GM23338 (cell line): ENCODE data around the gene CKMT1B. TPM values are rescaled to one million over a fixed set of nuclear protein-coding genes. Genes with fewer than 3 reads are reported as not detected.
"Not testable (repeated sequence)": the region's sequence is repeated elsewhere in the genome, so short reads cannot be mapped to it uniquely, and the experiment has no call there.

Source experiments
- ATAC-seq: fragments of 200-7000 bp; cut with Tn5 transposase; 3 replicates; pipeline ENCODE4 v1.9.1; 2020
- DNase-seq: peaks from one replicate; pipeline ENCODE4 v3.0.0-alpha.2; 2015; ENCODE audit warnings: low spot score
- H2AFZ ChIP-seq: fragments of 200-600 bp; sonication (generic); 2 replicates; pipeline ENCODE4 v1.8.0; 2016; ENCODE audit warnings: antibody characterized with exemption, mild to moderate bottlenecking, moderate library complexity
- H3F3A ChIP-seq: fragments of 200-600 bp; sonication (generic); replicated peaks from 2 replicates; pipeline ENCODE4 v1.8.0; 2017; ENCODE audit warnings: antibody characterized with exemption, mixed run types, low read depth
- H3K27ac ChIP-seq: fragments of 200-600 bp; sonication (generic); 2 replicates; pipeline ENCODE4 v1.6.1; 2016; ENCODE audit warnings: low read depth
- H3K27me3 ChIP-seq: fragments of 200-600 bp; sonication (generic); 2 replicates; pipeline ENCODE4 v1.8.0; 2016; ENCODE audit warnings: mild to moderate bottlenecking, mixed run types, moderate library complexity; ENCODE audit not compliant: insufficient read depth
- H3K36me3 ChIP-seq: fragments of 200-600 bp; sonication (generic); 2 replicates; pipeline ENCODE4 v1.8.0; 2016; ENCODE audit warnings: mild to moderate bottlenecking; ENCODE audit not compliant: insufficient read depth
- H3K4me1 ChIP-seq: fragments of 200-600 bp; sonication (generic); 2 replicates; pipeline ENCODE4 v1.8.0; 2016; ENCODE audit warnings: mild to moderate bottlenecking, moderate library complexity; ENCODE audit not compliant: insufficient read depth
- H3K4me2 ChIP-seq: fragments of 200-600 bp; sonication (generic); 2 replicates; pipeline ENCODE4 v1.7.1; 2017; ENCODE audit warnings: mixed run types
- H3K4me3 ChIP-seq: fragments of 200-600 bp; sonication (generic); 2 replicates; pipeline ENCODE4 v1.6.1; 2016; ENCODE audit warnings: mixed run types
- H3K79me2 ChIP-seq: fragments of 200-600 bp; sonication (generic); replicated peaks from 2 replicates; pipeline ENCODE4 v1.8.0; 2017; ENCODE audit warnings: mild to moderate bottlenecking; ENCODE audit not compliant: insufficient read depth
- H3K9me2 ChIP-seq: fragments of 200-600 bp; sonication (generic); 2 replicates; pipeline ENCODE4 v1.8.0; 2017; ENCODE audit not compliant: insufficient read depth
- H4K20me1 ChIP-seq: fragments of 200-600 bp; sonication (generic); replicated peaks from 2 replicates; pipeline ENCODE4 v1.8.0; 2017; ENCODE audit warnings: mild to moderate bottlenecking; ENCODE audit not compliant: insufficient read depth
- H3K27ac Mint-ChIP-seq: 2 replicates; pipeline ENCODE4 v1.8.0; 2020; ENCODE audit warnings: inconsistent platforms, mild to moderate bottlenecking, moderate library complexity, mixed read lengths
- H3K27me3 Mint-ChIP-seq: 3 replicates; pipeline ENCODE4 v1.8.0; 2022; ENCODE audit warnings: low read depth, mild to moderate bottlenecking, moderate library complexity, mixed read lengths, inconsistent platforms; ENCODE audit not compliant: insufficient read depth, poor library complexity
- H3K36me3 Mint-ChIP-seq: 3 replicates; pipeline ENCODE4 v1.8.0; 2021; ENCODE audit warnings: low read depth, mild to moderate bottlenecking, inconsistent platforms, moderate library complexity, mixed read lengths
- H3K4me1 Mint-ChIP-seq: 3 replicates; pipeline ENCODE4 v1.8.0; 2020; ENCODE audit warnings: mild to moderate bottlenecking, inconsistent platforms, mixed read lengths
- H3K4me3 Mint-ChIP-seq: 3 replicates; pipeline ENCODE4 v1.8.0; 2021; ENCODE audit warnings: moderate library complexity, mild to moderate bottlenecking, inconsistent platforms, mixed read lengths
- H3K9me3 Mint-ChIP-seq: 3 replicates; pipeline ENCODE4 v1.8.0; 2020; ENCODE audit warnings: moderate library complexity, mild to moderate bottlenecking, inconsistent platforms, mixed read lengths
- CREB1 ChIP-seq: fragments of 250-450 bp; sonication (Bioruptor Pico); IDR thresholded peaks from 2 replicates; pipeline ENCODE4 v1.5.0; 2020; ENCODE audit warnings: low read depth, mild to moderate bottlenecking, moderate library complexity
- EZH2 ChIP-seq: fragments of 200-600 bp; sonication (generic); IDR thresholded peaks from one replicate; pipeline ENCODE4 v1.8.0; 2017; ENCODE audit warnings: antibody characterized with exemption, mild to moderate bottlenecking, low read depth; ENCODE audit not compliant: unreplicated experiment
- EZH2phosphoT487 ChIP-seq: fragments of 200-600 bp; sonication (generic); IDR thresholded peaks from one replicate; pipeline ENCODE4 v1.8.1; 2018; ENCODE audit warnings: antibody characterized with exemption; ENCODE audit not compliant: unreplicated experiment
- JUNB ChIP-seq: IDR thresholded peaks from one replicate; pipeline ENCODE4 v1.6.1; 2016; ENCODE audit warnings: antibody characterized with exemption; ENCODE audit not compliant: unreplicated experiment
- NANOG ChIP-seq: IDR thresholded peaks from 2 replicates; pipeline ENCODE4 v1.6.1; 2016; ENCODE audit warnings: antibody characterized with exemption, borderline replicate concordance
- POLR2AphosphoS5 ChIP-seq: IDR thresholded peaks from 2 replicates; pipeline ENCODE4 v1.6.1; 2016; ENCODE audit warnings: antibody characterized with exemption, low read depth
- STAT1 ChIP-seq: IDR thresholded peaks from one replicate; pipeline ENCODE4 v1.6.1; 2016; ENCODE audit warnings: antibody characterized with exemption; ENCODE audit not compliant: unreplicated experiment
- ZNF114 ChIP-seq: fragments of 250-450 bp; sonication (Bioruptor Pico); IDR thresholded peaks from 2 replicates; pipeline ENCODE4 v1.5.0; 2020; ENCODE audit warnings: mild to moderate bottlenecking, moderate library complexity
- ZNF331 ChIP-seq: fragments of 250-450 bp; sonication (Bioruptor Pico); IDR thresholded peaks from 2 replicates; pipeline ENCODE4 v1.5.0; 2020; ENCODE audit warnings: low read depth, mild to moderate bottlenecking, moderate library complexity
- polyA plus RNA-seq: library from polyadenylated mRNA; unstranded; fragments of >200 nt; fragmentation: Nextera tagmentation; extraction: Ambion mirVana; gene quantifications from 2 replicates; pipeline ENCODE4 v1.2.1, GENCODE V29; 2016
- total RNA-seq: library from RNA; depleted of rRNA; stranded (reverse); fragments of >200 nt; shearing (Covaris generic); gene quantifications from 2 replicates; pipeline ENCODE4 v1.2.3, GENCODE V29; 2014
- TF ChIP-seq, protein P1 (sequence below), 2 experiments: fragments of 200-600 bp in 1 of 2; sonication (generic) in 1 of 2; conservative IDR thresholded peaks; 2 replicates each; pipeline versions ENCODE4 v1.5.1 to v1.6.1; 2016 to 2017; ENCODE audit warnings: antibody characterized with exemption in 2 of 2, low read depth in 2 of 2, mild to moderate bottlenecking in 2 of 2, moderate library complexity in 1 of 2
- TF ChIP-seq, protein P2 (sequence below): IDR thresholded peaks from one replicate; pipeline ENCODE4 v1.6.1; 2018; ENCODE audit warnings: antibody characterized with exemption; ENCODE audit not compliant: unreplicated experiment

CKMT1B gene
- total and polyA plus RNA-seq, 2 experiments from 2014 or later, result 31.4 to 41.2 TPM

DNA sequence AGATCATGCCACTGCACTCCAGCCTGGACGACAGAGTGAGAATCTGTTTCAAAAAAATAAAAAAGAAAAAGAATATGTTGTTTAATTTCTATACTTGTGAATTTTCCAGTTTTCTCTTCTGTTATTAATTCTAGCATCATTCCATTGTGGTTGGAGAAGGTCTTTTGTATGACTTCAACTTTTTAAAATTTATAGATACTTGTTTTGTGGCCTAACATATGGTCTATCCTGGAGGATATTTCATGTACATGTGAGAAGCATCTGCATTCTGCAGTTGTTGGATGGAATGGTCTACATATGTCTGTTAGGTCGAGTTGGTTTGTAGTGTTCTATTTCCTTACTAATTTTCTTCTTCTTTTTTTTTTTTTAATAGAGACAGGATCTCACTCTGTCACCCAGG is 40.8 kb upstream of the CKMT1B start (continued):
- TF ChIP-seq ZNF114 (CRISPR knock-in tag) (no peak), CREB1 (CRISPR knock-in tag) (no peak), EZH2 (no peak), STAT1 (no peak), JUNB (no peak), EZH2phosphoT487 (no peak), NANOG (no peak), ZNF331 (CRISPR knock-in tag) (no peak), POLR2AphosphoS5 (no peak)
- TF ChIP-seq, protein P1, sequence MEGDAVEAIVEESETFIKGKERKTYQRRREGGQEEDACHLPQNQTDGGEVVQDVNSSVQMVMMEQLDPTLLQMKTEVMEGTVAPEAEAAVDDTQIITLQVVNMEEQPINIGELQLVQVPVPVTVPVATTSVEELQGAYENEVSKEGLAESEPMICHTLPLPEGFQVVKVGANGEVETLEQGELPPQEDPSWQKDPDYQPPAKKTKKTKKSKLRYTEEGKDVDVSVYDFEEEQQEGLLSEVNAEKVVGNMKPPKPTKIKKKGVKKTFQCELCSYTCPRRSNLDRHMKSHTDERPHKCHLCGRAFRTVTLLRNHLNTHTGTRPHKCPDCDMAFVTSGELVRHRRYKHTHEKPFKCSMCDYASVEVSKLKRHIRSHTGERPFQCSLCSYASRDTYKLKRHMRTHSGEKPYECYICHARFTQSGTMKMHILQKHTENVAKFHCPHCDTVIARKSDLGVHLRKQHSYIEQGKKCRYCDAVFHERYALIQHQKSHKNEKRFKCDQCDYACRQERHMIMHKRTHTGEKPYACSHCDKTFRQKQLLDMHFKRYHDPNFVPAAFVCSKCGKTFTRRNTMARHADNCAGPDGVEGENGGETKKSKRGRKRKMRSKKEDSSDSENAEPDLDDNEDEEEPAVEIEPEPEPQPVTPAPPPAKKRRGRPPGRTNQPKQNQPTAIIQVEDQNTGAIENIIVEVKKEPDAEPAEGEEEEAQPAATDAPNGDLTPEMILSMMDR (conservative IDR thresholded peaks at IDR 0.05; ENCODE audit: low read depth in 2 of 2), result no peak
- TF ChIP-seq, protein P2, sequence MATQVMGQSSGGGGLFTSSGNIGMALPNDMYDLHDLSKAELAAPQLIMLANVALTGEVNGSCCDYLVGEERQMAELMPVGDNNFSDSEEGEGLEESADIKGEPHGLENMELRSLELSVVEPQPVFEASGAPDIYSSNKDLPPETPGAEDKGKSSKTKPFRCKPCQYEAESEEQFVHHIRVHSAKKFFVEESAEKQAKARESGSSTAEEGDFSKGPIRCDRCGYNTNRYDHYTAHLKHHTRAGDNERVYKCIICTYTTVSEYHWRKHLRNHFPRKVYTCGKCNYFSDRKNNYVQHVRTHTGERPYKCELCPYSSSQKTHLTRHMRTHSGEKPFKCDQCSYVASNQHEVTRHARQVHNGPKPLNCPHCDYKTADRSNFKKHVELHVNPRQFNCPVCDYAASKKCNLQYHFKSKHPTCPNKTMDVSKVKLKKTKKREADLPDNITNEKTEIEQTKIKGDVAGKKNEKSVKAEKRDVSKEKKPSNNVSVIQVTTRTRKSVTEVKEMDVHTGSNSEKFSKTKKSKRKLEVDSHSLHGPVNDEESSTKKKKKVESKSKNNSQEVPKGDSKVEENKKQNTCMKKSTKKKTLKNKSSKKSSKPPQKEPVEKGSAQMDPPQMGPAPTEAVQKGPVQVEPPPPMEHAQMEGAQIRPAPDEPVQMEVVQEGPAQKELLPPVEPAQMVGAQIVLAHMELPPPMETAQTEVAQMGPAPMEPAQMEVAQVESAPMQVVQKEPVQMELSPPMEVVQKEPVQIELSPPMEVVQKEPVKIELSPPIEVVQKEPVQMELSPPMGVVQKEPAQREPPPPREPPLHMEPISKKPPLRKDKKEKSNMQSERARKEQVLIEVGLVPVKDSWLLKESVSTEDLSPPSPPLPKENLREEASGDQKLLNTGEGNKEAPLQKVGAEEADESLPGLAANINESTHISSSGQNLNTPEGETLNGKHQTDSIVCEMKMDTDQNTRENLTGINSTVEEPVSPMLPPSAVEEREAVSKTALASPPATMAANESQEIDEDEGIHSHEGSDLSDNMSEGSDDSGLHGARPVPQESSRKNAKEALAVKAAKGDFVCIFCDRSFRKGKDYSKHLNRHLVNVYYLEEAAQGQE, result no peak

DNA sequence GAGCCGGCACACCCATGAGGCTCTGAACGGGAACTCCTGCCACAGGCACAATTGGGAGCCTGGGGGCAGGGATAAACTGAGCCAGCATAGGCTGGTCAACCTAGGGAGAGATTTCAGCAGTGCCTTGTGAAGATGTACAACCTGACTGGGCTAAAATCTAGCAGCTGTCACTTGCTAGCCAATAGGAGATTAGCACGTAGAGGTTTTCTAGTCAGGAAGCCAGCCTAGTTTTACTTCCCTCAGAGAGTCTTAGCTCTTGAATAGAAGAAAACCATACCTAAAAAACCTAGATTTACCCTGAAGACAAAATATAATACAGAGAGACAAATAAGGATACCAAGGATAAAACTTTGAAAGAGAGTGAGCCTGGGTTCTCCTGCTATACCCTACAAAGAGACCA is 31.1 kb upstream of the CKMT1B start:
- DNase-seq, H3K36me3 Mint-ChIP-seq: not testable (repeated sequence)

DNA sequence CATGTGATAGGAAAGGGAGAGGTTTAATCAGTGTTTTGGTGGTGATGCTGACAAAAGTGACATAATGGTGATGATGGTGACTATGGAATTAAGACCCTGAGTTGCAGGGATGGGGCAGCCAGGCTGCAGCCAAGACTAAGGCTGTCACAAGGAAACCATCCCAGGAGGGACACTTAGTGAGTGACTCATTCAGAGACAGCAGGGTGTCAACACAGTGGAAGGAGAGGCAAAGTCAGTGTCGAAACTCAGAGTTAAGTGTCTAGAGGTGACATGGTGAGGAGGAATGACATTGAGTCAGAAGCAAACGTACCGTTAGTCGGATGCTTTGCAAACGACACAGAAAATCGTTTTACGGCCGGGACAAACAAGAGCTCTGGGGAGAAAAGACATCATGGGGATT is 30.0 kb upstream of the CKMT1B start:
- not testable (repeated sequence) for H3K27me3 Mint-ChIP-seq, H3K4me3 ChIP-seq, H3F3A ChIP-seq, H3K4me1 Mint-ChIP-seq, H3K4me2 ChIP-seq, H3K27ac Mint-ChIP-seq, H3K9me2 ChIP-seq, H3K36me3 ChIP-seq, H3K4me3 Mint-ChIP-seq, H3K9me3 Mint-ChIP-seq, ATAC-seq, H3K27ac ChIP-seq, H3K27me3 ChIP-seq, H3K36me3 Mint-ChIP-seq, DNase-seq, H2AFZ ChIP-seq, H3K79me2 ChIP-seq, H3K4me1 ChIP-seq, H4K20me1 ChIP-seq

More for the DNA sequence above, 31.1 kb upstream of the CKMT1B start:
- H3K4me1 Mint-ChIP-seq, H3K9me3 Mint-ChIP-seq, H3K4me3 ChIP-seq, H3K27me3 ChIP-seq, ATAC-seq, H3F3A ChIP-seq, H3K27ac Mint-ChIP-seq, H3K79me2 ChIP-seq, H2AFZ ChIP-seq, H3K4me1 ChIP-seq, H3K9me2 ChIP-seq, H3K4me3 Mint-ChIP-seq, H3K36me3 ChIP-seq, H3K4me2 ChIP-seq, H3K27ac ChIP-seq, H4K20me1 ChIP-seq, H3K27me3 Mint-ChIP-seq: not testable (repeated sequence)

DNA sequence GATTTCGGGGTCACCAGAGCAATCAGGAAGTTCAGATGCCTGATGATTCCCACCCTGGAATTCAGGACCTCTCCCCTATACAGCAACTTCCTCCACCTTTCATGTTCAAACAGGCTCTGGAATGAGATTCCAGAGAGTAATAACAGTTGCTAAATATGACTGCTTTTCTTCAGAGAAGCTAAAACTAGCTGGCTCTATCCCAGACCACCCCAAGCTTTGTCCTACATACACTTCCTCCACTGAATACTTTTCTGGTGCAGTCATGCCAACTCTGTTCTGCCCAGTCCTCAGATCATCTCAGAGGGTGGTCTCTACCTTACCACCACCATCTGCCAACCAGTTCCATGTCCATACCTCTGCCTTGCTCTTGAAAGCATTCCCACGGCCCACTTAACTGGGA is 27.2 kb upstream of the CKMT1B start:
- not testable (repeated sequence) for H3K9me3 Mint-ChIP-seq, H3K4me1 ChIP-seq, H4K20me1 ChIP-seq, H3K9me2 ChIP-seq, H3K36me3 Mint-ChIP-seq, DNase-seq, H3K36me3 ChIP-seq, H3K4me3 ChIP-seq, H3K4me1 Mint-ChIP-seq, H3K4me2 ChIP-seq, H2AFZ ChIP-seq, H3K79me2 ChIP-seq, H3K27ac Mint-ChIP-seq, H3K27me3 Mint-ChIP-seq, H3K27ac ChIP-seq, H3K4me3 Mint-ChIP-seq, H3F3A ChIP-seq, H3K27me3 ChIP-seq, ATAC-seq

DNA sequence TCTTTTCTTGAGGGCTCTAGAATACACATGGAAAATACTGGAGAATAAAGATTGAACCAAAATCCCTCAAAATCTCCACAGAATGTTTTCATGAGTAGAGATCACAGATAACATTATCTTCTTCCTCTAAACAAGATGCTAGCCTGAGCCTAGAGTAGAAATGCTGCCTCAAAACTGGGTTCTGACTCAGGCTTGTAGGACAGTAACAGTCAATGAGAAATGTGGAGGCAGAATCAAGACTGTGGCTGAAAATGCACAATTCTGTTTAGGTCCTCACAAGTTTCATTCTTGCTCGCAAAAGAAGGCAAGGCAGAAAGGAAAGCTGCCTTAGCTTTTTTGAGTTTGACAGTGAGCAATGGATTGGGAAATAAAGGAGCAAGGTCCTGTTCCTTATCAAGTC is 19.2 kb upstream of the CKMT1B start:
- not testable (repeated sequence) for H2AFZ ChIP-seq, H3K27ac ChIP-seq, H3K36me3 ChIP-seq, H3K4me1 ChIP-seq, H3K4me1 Mint-ChIP-seq, H3K9me3 Mint-ChIP-seq, H3K27ac Mint-ChIP-seq, H3K4me3 ChIP-seq, H4K20me1 ChIP-seq, H3F3A ChIP-seq, H3K4me2 ChIP-seq, DNase-seq, H3K79me2 ChIP-seq, H3K4me3 Mint-ChIP-seq, H3K36me3 Mint-ChIP-seq, H3K9me2 ChIP-seq, H3K27me3 ChIP-seq, H3K27me3 Mint-ChIP-seq, ATAC-seq
